Measurements from ENCODE around the gene FKBP14. TPM values are rescaled to one million over a fixed set of nuclear protein-coding genes. Genes with fewer than 3 reads are reported as not detected.

Gene FKBP14
- total RNA-seq, 1 experiment from 2014 or later: 29.8 TPM

DNA sequence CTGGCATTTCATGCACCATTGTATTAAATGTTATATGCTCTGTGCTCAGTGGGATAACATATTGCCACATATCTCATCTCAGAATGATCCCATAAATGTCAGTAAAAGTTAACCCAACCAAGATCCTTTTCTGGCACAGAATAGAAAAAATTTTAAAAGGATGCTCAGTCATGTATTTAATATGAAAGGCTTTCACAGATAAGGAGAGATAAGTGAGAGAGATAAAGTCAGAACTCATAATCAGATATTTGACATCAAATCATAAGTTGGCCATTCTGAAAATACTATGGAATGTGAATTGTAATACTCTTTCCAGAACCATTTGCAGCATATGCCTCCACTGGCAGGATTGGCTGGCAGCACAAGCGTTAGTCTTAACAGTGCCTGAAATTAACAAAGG lies 40.2 kb upstream of the FKBP14 start:
- ChIA-PET CTCF (no interaction called here), POLR2A (ENCODE audit: unreplicated experiment) (interaction anchor here (0.6 kb wide), 1 partner anchor 636 kb away, joined by 3 read pairs; no protein-coding TSS in a partner anchor)
- peaks cover 17% of the 10 kb centered on the region for H3K4me1 ChIP-seq (replicated peaks; ENCODE audit: insufficient read depth)
- no peak overlapping the region for H2AFZ ChIP-seq
- H3K79me2 ChIP-seq (ENCODE audit: low read depth): no peaks in the 10 kb centered on the region
- no TSS peak for BruUV-seq (replicated peaks)
- no peak overlapping the region for H3K4me2 ChIP-seq
- no peaks in the 10 kb centered on the region for H3K27me3 ChIP-seq (ENCODE audit: insufficient read depth, low read depth)
- TF ChIP-seq, protein P1, sequence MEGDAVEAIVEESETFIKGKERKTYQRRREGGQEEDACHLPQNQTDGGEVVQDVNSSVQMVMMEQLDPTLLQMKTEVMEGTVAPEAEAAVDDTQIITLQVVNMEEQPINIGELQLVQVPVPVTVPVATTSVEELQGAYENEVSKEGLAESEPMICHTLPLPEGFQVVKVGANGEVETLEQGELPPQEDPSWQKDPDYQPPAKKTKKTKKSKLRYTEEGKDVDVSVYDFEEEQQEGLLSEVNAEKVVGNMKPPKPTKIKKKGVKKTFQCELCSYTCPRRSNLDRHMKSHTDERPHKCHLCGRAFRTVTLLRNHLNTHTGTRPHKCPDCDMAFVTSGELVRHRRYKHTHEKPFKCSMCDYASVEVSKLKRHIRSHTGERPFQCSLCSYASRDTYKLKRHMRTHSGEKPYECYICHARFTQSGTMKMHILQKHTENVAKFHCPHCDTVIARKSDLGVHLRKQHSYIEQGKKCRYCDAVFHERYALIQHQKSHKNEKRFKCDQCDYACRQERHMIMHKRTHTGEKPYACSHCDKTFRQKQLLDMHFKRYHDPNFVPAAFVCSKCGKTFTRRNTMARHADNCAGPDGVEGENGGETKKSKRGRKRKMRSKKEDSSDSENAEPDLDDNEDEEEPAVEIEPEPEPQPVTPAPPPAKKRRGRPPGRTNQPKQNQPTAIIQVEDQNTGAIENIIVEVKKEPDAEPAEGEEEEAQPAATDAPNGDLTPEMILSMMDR (conservative IDR thresholded peaks at IDR 0.05): no peak
- TF ChIP-seq EZH2 (IDR thresholded peaks at IDR 0.05; ENCODE audit: low read depth): no peak
- H3K4me3 ChIP-seq: no peak overlapping the region
- H3K27ac ChIP-seq: no peak overlapping the region
- H3K9me3 ChIP-seq (ENCODE audit: insufficient read depth, low read depth): no peaks in the 10 kb centered on the region
- intact Hi-C loops (cut with micrococcal nuclease; ENCODE audit: unreplicated experiment): loop anchor here (10.0 kb wide), 1 partner anchor 218 kb away; the partner anchor contains the start of gene ZNRF2
- DNase-seq: no peak
- H3F3A ChIP-seq (ENCODE audit: insufficient read depth, low read depth): peaks cover 6% of the 10 kb centered on the region; the same call in 1 of the 2 replicates
- H3K36me3 ChIP-seq (ENCODE audit: low read depth): no peaks in the 10 kb centered on the region
- no peaks in the 10 kb centered on the region for H3K9me2 ChIP-seq (ENCODE audit: insufficient read depth)
- no peaks in the 10 kb centered on the region for H4K20me1 ChIP-seq (ENCODE audit: insufficient read depth)

DNA sequence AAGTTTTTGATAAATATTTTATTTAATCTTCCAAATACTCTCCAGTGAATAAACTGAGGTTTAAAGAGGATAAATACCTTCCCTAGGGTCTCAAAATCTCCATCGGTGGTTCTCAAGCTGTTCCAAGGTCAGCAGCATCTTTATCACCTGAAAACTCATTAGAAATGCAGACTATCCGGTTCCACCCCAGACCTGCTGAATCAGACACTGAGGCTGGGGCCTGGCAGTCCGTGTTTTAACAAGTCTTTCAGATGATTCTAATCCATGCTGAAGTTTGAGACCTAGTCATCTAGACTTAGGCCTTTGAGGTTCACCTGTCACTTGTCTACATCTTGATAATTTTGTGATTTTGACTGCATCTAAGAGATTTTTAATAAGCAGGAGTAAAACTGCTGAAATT lies 39.2 kb upstream of the FKBP14 start:
- H3K79me2 ChIP-seq (ENCODE audit: low read depth): no peaks in the 10 kb centered on the region
- peaks cover 12% of the 10 kb centered on the region; the same call in 1 of the 2 replicates for H3F3A ChIP-seq (ENCODE audit: insufficient read depth, low read depth)
- no peak for DNase-seq
- H3K36me3 ChIP-seq (ENCODE audit: low read depth): no peaks in the 10 kb centered on the region
- no peaks in the 10 kb centered on the region for H4K20me1 ChIP-seq (ENCODE audit: insufficient read depth)
- H3K27me3 ChIP-seq (ENCODE audit: insufficient read depth, low read depth): no peaks in the 10 kb centered on the region
- no peak overlapping the region for H3K4me3 ChIP-seq
- no peaks in the 10 kb centered on the region for H3K9me2 ChIP-seq (ENCODE audit: insufficient read depth)
- ChIA-PET POLR2A (ENCODE audit: unreplicated experiment) (interaction anchor here (0.6 kb wide), 1 partner anchor 635 kb away, joined by 3 read pairs; no protein-coding TSS in a partner anchor), CTCF (interaction anchor here (0.6 kb wide), 1 partner anchor 348 kb away, joined by 11 read pairs; no protein-coding TSS in a partner anchor)
- no peak overlapping the region for H3K27ac ChIP-seq
- intact Hi-C loops (cut with micrococcal nuclease; ENCODE audit: unreplicated experiment): loop anchor here (10.0 kb wide), 1 partner anchor 219 kb away; the partner anchor contains the start of gene ZNRF2
- H3K9me3 ChIP-seq (ENCODE audit: insufficient read depth, low read depth): no peaks in the 10 kb centered on the region
- peaks cover 17% of the 10 kb centered on the region for H3K4me1 ChIP-seq (replicated peaks; ENCODE audit: insufficient read depth)
- no peak overlapping the region for H3K4me2 ChIP-seq
- no TSS peak for BruUV-seq (replicated peaks)
- TF ChIP-seq, protein P1 (conservative IDR thresholded peaks at IDR 0.05): no peak
- TF ChIP-seq EZH2 (IDR thresholded peaks at IDR 0.05; ENCODE audit: low read depth): no peak
- H2AFZ ChIP-seq: no peak overlapping the region

DNA sequence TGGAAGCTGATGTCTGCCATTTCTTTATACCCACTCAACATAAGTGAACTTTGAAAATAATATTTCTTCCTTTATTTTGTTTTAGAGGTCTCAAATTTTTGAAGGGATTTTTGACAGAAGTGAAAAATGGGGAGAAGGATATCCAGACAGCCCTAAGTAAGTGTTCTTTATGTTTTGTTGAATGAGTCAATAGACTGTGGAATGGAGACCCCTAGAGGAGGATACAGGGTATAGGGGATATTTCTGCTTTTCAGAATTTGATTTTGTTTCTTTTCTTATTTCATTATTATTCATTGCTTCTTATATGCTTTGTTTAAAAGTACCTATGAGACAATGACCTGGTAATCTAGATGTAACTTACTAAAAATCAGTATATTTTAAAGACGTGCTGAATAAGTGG lies 36.1 kb upstream of the FKBP14 start:
- H3K27me3 ChIP-seq (ENCODE audit: insufficient read depth, low read depth): no peaks in the 10 kb centered on the region
- peaks cover 4% of the 10 kb centered on the region for H3K4me1 ChIP-seq (replicated peaks; ENCODE audit: insufficient read depth)
- peaks cover 8% of the 10 kb centered on the region; the same call in 1 of the 2 replicates for H3K36me3 ChIP-seq (ENCODE audit: low read depth)
- ChIA-PET CTCF (interaction anchor here (0.8 to 1.6 kb wide), 4 partner anchors 35 to 313 kb away, joined by 3 to 5 read pairs (median 4); no protein-coding TSS in a partner anchor), POLR2A (ENCODE audit: unreplicated experiment) (no interaction called here)
- intact Hi-C loops (cut with micrococcal nuclease; ENCODE audit: unreplicated experiment): loop anchor here (2.0 to 10.0 kb wide), 8 partner anchors 50 to 1136 kb away; partner anchors contain the start of gene ZNRF2
- no peak overlapping the region for H3K4me2 ChIP-seq
- BruUV-seq (replicated peaks): no TSS peak
- no peak overlapping the region for H3K27ac ChIP-seq
- DNase-seq: peak in 1 of 2 experiments; percentile 53
- H4K20me1 ChIP-seq (ENCODE audit: insufficient read depth): no peaks in the 10 kb centered on the region
- no peaks in the 10 kb centered on the region for H3K9me3 ChIP-seq (ENCODE audit: insufficient read depth, low read depth)
- H3K4me3 ChIP-seq: no peak overlapping the region
- H3K79me2 ChIP-seq (ENCODE audit: low read depth): no peaks in the 10 kb centered on the region
- peaks cover 8% of the 10 kb centered on the region for H3F3A ChIP-seq (ENCODE audit: insufficient read depth, low read depth)
- TF ChIP-seq, protein P1 (conservative IDR thresholded peaks at IDR 0.05): peak; percentile 89
- no peak for TF ChIP-seq EZH2 (IDR thresholded peaks at IDR 0.05; ENCODE audit: low read depth)
- no peak overlapping the region for H2AFZ ChIP-seq
- H3K9me2 ChIP-seq (ENCODE audit: insufficient read depth): no peaks in the 10 kb centered on the region
